ENCODE results near the gene SFXN5. TPM values are rescaled to one million over a fixed set of nuclear protein-coding genes. Genes with fewer than 3 reads are reported as not detected.

The SFXN5 gene
- total and polyA plus RNA-seq, 2 of the 8 experiments (the other 6 are each of a cell fraction or from before 2014, with no cell fraction given) = 29.3 to 33.1 TPM

- H2BK5ac ChIP-seq (ENCODE audit: low read depth, low read length) = no peak overlapping the region
- peak overlapping the region in 1 of 4 experiments; percentile 71; a peak in 2 of 8 replicates for H3K4me3 ChIP-seq (ENCODE audit: extremely low read depth in 1 of 4, insufficient read depth in 2 of 4, low read depth in 3 of 4, low read length in 4 of 4)
- TF ChIP-seq TEAD4 (IDR thresholded peaks at IDR 0.05; ENCODE audit: low read depth, low read length) = no peak
- no peak for TF ChIP-seq SIRT6 (IDR thresholded peaks at IDR 0.05; ENCODE audit: low read length)
- H2BK15ac ChIP-seq (ENCODE audit: low read length) = no peak overlapping the region
- WGBS, 2 experiments (ENCODE audit: extremely low coverage in 1 of 2, insufficient coverage in 1 of 2, insufficient read length in 1 of 2, insufficient replicate concordance in 2 of 2, low coverage in 1 of 2, low lambda C conversion rate in 2 of 2, missing lambda C conversion rate in 1 of 2) = 93% methylated on average over 4 of the region's 4 CpGs; no CpG with 5 or more reads in 1 of the 2 experiments
- peaks cover 8% of the 10 kb centered on the region for H3K79me1 ChIP-seq (ENCODE audit: low read depth, low read length)
- no peak overlapping the region for H3K14ac ChIP-seq (ENCODE audit: insufficient read length)
- DNase-seq (ENCODE audit: low read depth in 1 of 2, low spot score in 2 of 2) = no peak
- H4K5ac ChIP-seq (ENCODE audit: insufficient read length, low read depth, low read length) = no peak overlapping the region
- no peak overlapping the region for H2BK20ac ChIP-seq (ENCODE audit: low read length)
- H3K4me2 ChIP-seq (ENCODE audit: insufficient read depth in 1 of 2, low read depth in 2 of 2, low read length in 2 of 2) = peak overlapping the region; percentile 61 to 95; a peak in 1 of 4 replicates
- peaks cover 0 to 11% of the 10 kb centered on the region in 2 experiments; a peak in 2 of 4 replicates for H3K79me2 ChIP-seq (ENCODE audit: control insufficient read depth in 1 of 2, insufficient read depth in 2 of 2, low read length in 2 of 2)
- H3K4me1 ChIP-seq (replicated peaks in 1 of 4; ENCODE audit: control insufficient read depth in 3 of 4, insufficient read depth in 4 of 4, low read length in 3 of 4) = peaks cover 10 to 14% (median 12%) of the 10 kb centered on the region in 4 experiments; a peak in 6 of 7 replicates
- H4K20me1 ChIP-seq (replicated peaks in 1 of 2; ENCODE audit: control insufficient read depth in 1 of 2, insufficient read depth in 2 of 2, low read length in 2 of 2) = peaks cover 0 to 4% of the 10 kb centered on the region in 2 experiments
- no peak overlapping the region for H3K18ac ChIP-seq (ENCODE audit: extremely low read depth, low read length)
- CTCF ChIA-PET (ENCODE audit: partially characterized antibody) = interaction anchor here (0.5 to 7.5 kb wide), 7 partner anchors 10 to 141 kb away, joined by 3 to 63 read pairs (median 4); no protein-coding TSS in a partner anchor
- no peak overlapping the region for H2AK5ac ChIP-seq (ENCODE audit: low read depth, low read length)
- H3K27me3 ChIP-seq (replicated peaks in 1 of 4; ENCODE audit: control insufficient read depth in 3 of 4, extremely low read depth in 1 of 4, insufficient read depth in 3 of 4, low read length in 3 of 4) = no peaks in the 10 kb centered on the region; a peak in 2 of 7 replicates
- no peak overlapping the region for H2AFZ ChIP-seq (ENCODE audit: low read length)
- no peak overlapping the region for H3K56ac ChIP-seq (replicated peaks; ENCODE audit: insufficient read length, low read depth, low read length)
- no peak overlapping the region for H2BK12ac ChIP-seq (ENCODE audit: low read depth, low read length)
- no peak overlapping the region for H3K4ac ChIP-seq (replicated peaks; ENCODE audit: insufficient read length, low read depth, low read length)
- H3K9ac ChIP-seq (replicated peaks in 1 of 4; ENCODE audit: extremely low read depth in 1 of 4, low read depth in 3 of 4, low read length in 3 of 4) = no peak overlapping the region
- H3K36me3 ChIP-seq (ENCODE audit: control insufficient read depth in 2 of 4, insufficient read depth in 4 of 4, low read length in 3 of 4) = no peaks in the 10 kb centered on the region
- H3K27ac ChIP-seq (ENCODE audit: low read depth, low read length) = no peak overlapping the region
- POLR2A ChIA-PET (ENCODE audit: partially characterized antibody) = interaction anchor here (0.8 to 3.7 kb wide), 2 partner anchors 15 to 22 kb away, joined by 3 to 12 read pairs; no protein-coding TSS in a partner anchor
- no peak overlapping the region for H4K8ac ChIP-seq (ENCODE audit: extremely low read depth, insufficient read depth, low read length)
- H3K9me3 ChIP-seq (ENCODE audit: insufficient read depth in 2 of 2, low read depth in 1 of 2, low read length in 1 of 2) = peaks cover 0 to 5% of the 10 kb centered on the region in 2 experiments; a peak in 1 of 4 replicates
- FAIRE-seq = no peak
- H4K91ac ChIP-seq (replicated peaks; ENCODE audit: insufficient read length, low read length) = no peak overlapping the region
- peaks cover 15% of the 10 kb centered on the region for H3K23me2 ChIP-seq (ENCODE audit: low read depth, low read length)
- no peak overlapping the region for H3K23ac ChIP-seq (ENCODE audit: insufficient read length)
- no peak overlapping the region for H2BK120ac ChIP-seq (replicated peaks; ENCODE audit: low read depth, low read length)
Observed at GRCh38 chr2:73114273-73114867, 42.9 kb upstream of the SFXN5 start.
